Fibroblast of the aortic adventitia (primary cell): ENCODE results near the gene NOX5. TPM values are rescaled to one million over a fixed set of nuclear protein-coding genes. Genes with fewer than 3 reads are reported as not detected.

Experiments used
- DNase-seq: peaks from one replicate; pipeline ENCODE4 v3.0.0-alpha.2; 2010; ENCODE audit warnings: low read depth
- H3K4me3 ChIP-seq: 2 replicates; pipeline ENCODE4 v1.5.1; 2011; ENCODE audit warnings: low read depth, mild to moderate bottlenecking, control low read depth, low read length, moderate library complexity
- CTCF ChIP-seq: IDR thresholded peaks from 2 replicates; pipeline ENCODE4 v1.5.1; 2011; ENCODE audit warnings: mild to moderate bottlenecking, low read length, control low read depth, inconsistent platforms; ENCODE audit not compliant: insufficient read depth
- total RNA-seq: library from RNA; depleted of rRNA; stranded (reverse); fragments of >200 nt; gene quantifications from 2 replicates; pipeline ENCODE4 v1.2.3, GENCODE V29; 2012; ENCODE audit warnings: low replicate concordance

The NOX5 gene
- total RNA-seq, 1 donor: 0.27 TPM

- no peak for DNase-seq
- H3K4me3 ChIP-seq: no peak overlapping the region
- no peak for TF ChIP-seq CTCF
These were observed 34.7 kb upstream of the NOX5 start for GRCh38 chr15:68979816-68980215.

- TF ChIP-seq CTCF: no peak
- no peak for DNase-seq
These were observed 33.7 kb upstream of the NOX5 start for GRCh38 chr15:68980786-68981185.

GRCh38 chr15:68981941-68982340, 32.6 kb upstream of the NOX5 start:
- no peak for DNase-seq
- H3K4me3 ChIP-seq: no peak overlapping the region
- TF ChIP-seq CTCF: no peak

More at GRCh38 chr15:68980786-68981185, 33.7 kb upstream of the NOX5 start:
- no peak overlapping the region for H3K4me3 ChIP-seq

GRCh38 chr15:68982976-68983563, 31.4 kb upstream of the NOX5 start:
- DNase-seq: no peak
- no peak for TF ChIP-seq CTCF
- no peak overlapping the region for H3K4me3 ChIP-seq

- no peak for TF ChIP-seq CTCF
- DNase-seq: no peak
- no peak overlapping the region for H3K4me3 ChIP-seq
These were observed 30.5 kb upstream of the NOX5 start for GRCh38 chr15:68983961-68984481.

- H3K4me3 ChIP-seq: no peak overlapping the region
- TF ChIP-seq CTCF: no peak
- no peak for DNase-seq
These were observed 29.9 kb upstream of the NOX5 start for GRCh38 chr15:68984586-68984985.
